Ishikawa (cell line): ENCODE results near the gene HOXB6.

ENCODE experiments used
- CEBPB ChIP-seq: IDR thresholded peaks from 2 replicates; pipeline ENCODE4 v1.6.1; 2012
- CREB1 ChIP-seq: IDR thresholded peaks from 2 replicates; pipeline ENCODE4 v1.6.1; 2012; ENCODE audit warnings: low read depth
- EGR1 ChIP-seq: IDR thresholded peaks from 2 replicates; pipeline ENCODE4 v1.6.1; 2012
- EP300 ChIP-seq: IDR thresholded peaks from 2 replicates; pipeline ENCODE4 v1.6.1; 2012; ENCODE audit warnings: borderline replicate concordance
- FOXM1 ChIP-seq: IDR thresholded peaks from 2 replicates; pipeline ENCODE4 v1.6.1; 2012; ENCODE audit warnings: low read depth, borderline replicate concordance
- NFIC ChIP-seq: IDR thresholded peaks from 2 replicates; pipeline ENCODE4 v1.6.1; 2012
- RAD21 ChIP-seq: IDR thresholded peaks from 2 replicates; pipeline ENCODE4 v1.6.1; 2012; ENCODE audit warnings: low read depth
- TAF1 ChIP-seq: IDR thresholded peaks from 2 replicates; pipeline ENCODE4 v1.6.1; 2012; ENCODE audit warnings: low read depth, mild to moderate bottlenecking
- TCF12 ChIP-seq: IDR thresholded peaks from 2 replicates; pipeline ENCODE4 v1.6.1; 2012; ENCODE audit warnings: low read depth
- TEAD4 ChIP-seq: IDR thresholded peaks from 2 replicates; pipeline ENCODE4 v1.6.1; 2012
- YY1 ChIP-seq: IDR thresholded peaks from 2 replicates; pipeline ENCODE4 v1.6.1; 2012; ENCODE audit warnings: low read depth
- ZBTB7A ChIP-seq: IDR thresholded peaks from 2 replicates; pipeline ENCODE4 v1.6.1; 2012; ENCODE audit warnings: low read depth
- TF ChIP-seq, protein P1 (sequence below): IDR thresholded peaks from 2 replicates; pipeline ENCODE4 v1.6.1; 2012; ENCODE audit warnings: low read depth, mild to moderate bottlenecking
- TF ChIP-seq, protein P2 (sequence below): IDR thresholded peaks from 2 replicates; pipeline ENCODE4 v1.6.1; 2012
- TF ChIP-seq, protein P3 (sequence below): IDR thresholded peaks from 2 replicates; pipeline ENCODE4 v1.6.1; 2012

The HOXB6 gene

DNA sequence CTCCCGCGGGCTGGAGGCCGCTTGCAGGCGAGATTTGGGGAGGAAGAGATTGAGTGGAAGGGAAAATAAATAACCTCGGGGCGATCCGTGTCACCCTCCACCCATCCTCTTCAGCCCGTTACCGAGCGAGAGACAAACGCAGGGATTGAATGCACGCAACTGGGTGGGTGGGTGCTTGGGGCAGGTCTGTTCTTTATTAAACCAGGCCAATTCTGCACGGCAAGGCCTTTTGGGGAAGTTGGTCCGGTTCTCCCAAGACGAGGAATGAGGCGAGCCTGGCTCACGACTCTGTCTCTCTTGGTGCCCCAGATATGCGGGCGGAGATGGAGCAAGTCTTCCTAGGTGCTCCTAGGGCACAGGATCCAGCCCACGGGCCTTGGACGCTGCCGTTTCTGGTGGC is 6.4 kb upstream of the HOXB6 start:
- TF ChIP-seq TEAD4 (no peak), FOXM1 (no peak), EP300 (no peak), TCF12 (no peak), TAF1 (no peak), NFIC (no peak), CREB1 (no peak)
- TF ChIP-seq, protein P1, sequence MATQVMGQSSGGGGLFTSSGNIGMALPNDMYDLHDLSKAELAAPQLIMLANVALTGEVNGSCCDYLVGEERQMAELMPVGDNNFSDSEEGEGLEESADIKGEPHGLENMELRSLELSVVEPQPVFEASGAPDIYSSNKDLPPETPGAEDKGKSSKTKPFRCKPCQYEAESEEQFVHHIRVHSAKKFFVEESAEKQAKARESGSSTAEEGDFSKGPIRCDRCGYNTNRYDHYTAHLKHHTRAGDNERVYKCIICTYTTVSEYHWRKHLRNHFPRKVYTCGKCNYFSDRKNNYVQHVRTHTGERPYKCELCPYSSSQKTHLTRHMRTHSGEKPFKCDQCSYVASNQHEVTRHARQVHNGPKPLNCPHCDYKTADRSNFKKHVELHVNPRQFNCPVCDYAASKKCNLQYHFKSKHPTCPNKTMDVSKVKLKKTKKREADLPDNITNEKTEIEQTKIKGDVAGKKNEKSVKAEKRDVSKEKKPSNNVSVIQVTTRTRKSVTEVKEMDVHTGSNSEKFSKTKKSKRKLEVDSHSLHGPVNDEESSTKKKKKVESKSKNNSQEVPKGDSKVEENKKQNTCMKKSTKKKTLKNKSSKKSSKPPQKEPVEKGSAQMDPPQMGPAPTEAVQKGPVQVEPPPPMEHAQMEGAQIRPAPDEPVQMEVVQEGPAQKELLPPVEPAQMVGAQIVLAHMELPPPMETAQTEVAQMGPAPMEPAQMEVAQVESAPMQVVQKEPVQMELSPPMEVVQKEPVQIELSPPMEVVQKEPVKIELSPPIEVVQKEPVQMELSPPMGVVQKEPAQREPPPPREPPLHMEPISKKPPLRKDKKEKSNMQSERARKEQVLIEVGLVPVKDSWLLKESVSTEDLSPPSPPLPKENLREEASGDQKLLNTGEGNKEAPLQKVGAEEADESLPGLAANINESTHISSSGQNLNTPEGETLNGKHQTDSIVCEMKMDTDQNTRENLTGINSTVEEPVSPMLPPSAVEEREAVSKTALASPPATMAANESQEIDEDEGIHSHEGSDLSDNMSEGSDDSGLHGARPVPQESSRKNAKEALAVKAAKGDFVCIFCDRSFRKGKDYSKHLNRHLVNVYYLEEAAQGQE = no peak
- TF ChIP-seq, protein P2, sequence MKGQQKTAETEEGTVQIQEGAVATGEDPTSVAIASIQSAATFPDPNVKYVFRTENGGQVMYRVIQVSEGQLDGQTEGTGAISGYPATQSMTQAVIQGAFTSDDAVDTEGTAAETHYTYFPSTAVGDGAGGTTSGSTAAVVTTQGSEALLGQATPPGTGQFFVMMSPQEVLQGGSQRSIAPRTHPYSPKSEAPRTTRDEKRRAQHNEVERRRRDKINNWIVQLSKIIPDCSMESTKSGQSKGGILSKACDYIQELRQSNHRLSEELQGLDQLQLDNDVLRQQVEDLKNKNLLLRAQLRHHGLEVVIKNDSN = no peak

DNA sequence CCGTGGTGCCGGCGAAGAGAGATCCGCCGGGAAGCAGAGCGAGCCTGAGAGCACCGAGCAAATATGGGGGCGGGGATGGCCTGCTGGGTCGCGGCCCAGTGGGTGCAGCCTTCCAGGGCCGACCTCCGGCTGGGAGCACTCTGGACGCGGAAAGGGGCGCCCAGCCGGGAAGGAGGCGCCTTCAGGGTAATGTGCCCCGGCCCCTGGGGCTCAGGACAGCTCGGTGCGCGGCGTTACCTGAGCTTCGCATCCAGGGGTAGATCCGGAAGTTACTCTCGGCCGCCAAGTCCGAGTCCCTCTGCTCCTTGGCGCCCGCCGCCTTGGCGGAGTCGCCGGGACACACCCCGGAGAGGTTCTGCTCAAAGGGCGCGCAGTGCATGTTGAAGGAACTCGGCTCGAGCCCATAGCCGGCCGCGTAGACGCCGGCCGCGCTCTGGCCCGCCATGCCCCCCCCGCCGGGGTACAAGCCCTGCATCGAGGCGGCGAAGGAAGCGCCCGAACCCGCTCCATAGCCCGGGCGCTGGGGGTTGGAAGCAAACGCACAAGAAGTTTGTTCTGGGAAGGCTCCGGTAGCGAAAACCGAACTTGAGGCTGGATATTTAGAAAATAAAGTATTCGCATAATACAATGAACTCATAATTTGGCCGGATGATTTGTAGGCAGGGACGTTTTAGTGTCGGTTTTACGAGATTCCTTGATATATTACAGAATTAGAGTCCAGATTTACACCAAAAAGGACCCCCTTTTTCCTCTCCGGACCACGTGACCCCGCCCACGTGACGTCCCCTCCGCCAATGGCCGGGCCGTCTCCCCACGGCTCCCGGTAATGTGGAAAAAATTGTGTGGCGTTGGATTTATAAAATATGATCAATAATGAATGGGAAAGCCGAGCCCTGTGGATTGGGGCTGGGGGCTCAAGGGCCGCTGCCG is 5.8 kb upstream of the HOXB6 start, which contains the start of gene HOXB7:
Gene HOXB7 (minus strand): TSS at position 736 of the 930 bp plus-strand sequence. CDS start 99 bp downstream, at position 637.
- 0 out of 2 replicates have a peak, but pooled peaks have one; percentile 16 for TF ChIP-seq FOXM1
- no peak for TF ChIP-seq RAD21
- peak; percentile 52; the same call in 1 of the 2 replicates for TF ChIP-seq ZBTB7A
- no peak for TF ChIP-seq CREB1
- peak; percentile 56; the same call in 1 of the 2 replicates for TF ChIP-seq EP300
- no peak for TF ChIP-seq YY1
- no peak for TF ChIP-seq CEBPB
- TF ChIP-seq, protein P2 = peak; percentile 98
- TF ChIP-seq NFIC = 0 out of 2 replicates have a peak, but pooled peaks have one; percentile 28
- TF ChIP-seq TAF1 = no peak; the same call in 1 of the 2 replicates
- TF ChIP-seq EGR1 = no peak
- no peak for TF ChIP-seq TCF12
- TF ChIP-seq, protein P1 = no peak
- TF ChIP-seq TEAD4 = no peak
- TF ChIP-seq, protein P3, sequence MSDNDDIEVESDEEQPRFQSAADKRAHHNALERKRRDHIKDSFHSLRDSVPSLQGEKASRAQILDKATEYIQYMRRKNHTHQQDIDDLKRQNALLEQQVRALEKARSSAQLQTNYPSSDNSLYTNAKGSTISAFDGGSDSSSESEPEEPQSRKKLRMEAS = no peak

DNA sequence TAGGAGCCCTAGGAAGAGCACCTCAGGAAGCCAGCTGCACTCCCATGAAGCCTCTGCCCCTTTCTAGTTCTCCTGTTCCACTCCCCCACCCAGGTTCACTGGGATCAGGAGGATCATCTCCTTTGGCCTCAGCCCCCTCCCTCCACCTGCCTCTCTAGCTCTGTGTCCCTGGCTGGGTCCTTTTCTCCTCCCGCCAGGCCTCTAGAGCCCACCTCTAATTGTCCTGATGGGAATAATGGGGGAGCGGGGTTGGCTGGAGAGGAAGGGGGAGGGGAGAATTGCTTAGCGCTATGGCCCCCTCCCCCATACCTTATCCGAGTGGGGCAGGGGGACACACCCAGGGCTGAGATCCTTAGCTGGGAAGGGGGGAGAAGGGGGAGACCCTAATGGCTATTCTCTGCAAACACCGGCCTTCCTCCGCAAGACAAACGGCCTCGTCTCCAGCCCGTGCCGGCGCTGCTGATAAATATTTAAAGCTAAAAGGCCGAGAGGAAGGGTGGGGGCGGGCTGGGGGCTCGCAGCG is 5.0 kb upstream of the HOXB6 start:
- TF ChIP-seq, protein P1 = no peak

DNA sequence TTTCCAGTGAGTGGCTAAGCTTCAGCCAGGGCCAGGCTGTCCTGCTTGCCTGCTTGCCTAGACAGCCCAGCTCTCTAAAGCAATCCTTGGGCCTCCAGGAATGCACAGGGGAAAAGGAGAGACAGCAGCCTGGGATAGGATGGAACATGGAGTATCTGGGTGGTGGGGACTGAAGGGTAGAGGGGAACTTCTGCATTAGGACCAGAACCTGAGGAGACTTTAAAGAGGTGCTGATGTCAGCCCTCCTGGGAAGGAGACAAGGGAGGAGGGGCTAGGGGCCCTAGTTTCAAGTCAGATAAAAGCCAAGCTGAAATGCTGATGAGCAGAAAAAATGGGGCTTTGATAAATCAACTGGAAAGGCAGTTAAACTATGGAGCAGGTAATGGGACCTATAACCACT is 4.2 kb upstream of the HOXB6 start:
- TF ChIP-seq, protein P3 = no peak
- TF ChIP-seq TEAD4 (no peak), NFIC (no peak), FOXM1 (no peak), CEBPB (no peak), CREB1 (no peak), TCF12 (no peak), TAF1 (no peak)
- TF ChIP-seq, protein P2 = no peak
